A204.1 (cell line): Measurements from ENCODE around the gene C3.
A peak's percentile ranks its signal among the peaks of the same experiment; 100 is the strongest.
"Not testable (repeated sequence)": the region's sequence is repeated elsewhere in the genome, so short reads cannot be mapped to it uniquely, and the experiment has no call there.

Experiments used
- FAIRE-seq: peaks from 2 replicates; lab custom pipeline; 2012; peaks lifted over from hg19 to GRCh38; lab: Jason Lieb, UNC

C3 gene

GRCh38 chr19:6712692-6713670, 7.5 kb downstream of the C3 start:
- FAIRE-seq = no peak

DNA sequence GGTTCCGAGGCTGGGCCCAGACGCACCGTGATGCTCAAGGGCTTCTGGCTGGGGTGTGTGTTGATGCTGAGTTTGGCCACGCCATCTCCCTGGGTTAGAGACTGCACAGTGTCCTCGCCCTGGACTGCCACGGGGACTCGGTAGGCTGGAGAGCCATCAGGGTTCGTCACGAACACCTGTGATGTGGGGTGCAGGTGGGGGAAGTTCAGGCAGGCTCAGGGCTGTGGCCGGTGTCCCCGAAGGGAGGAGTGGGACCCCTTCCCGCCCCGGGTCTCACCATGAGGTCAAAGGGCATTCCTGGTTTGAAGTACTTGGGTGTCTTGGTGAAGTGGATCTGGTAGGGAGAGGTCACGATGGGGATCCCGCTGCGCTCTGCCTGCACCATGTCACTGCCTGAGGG, 8.2 kb downstream of the C3 start:
- FAIRE-seq = no peak

DNA sequence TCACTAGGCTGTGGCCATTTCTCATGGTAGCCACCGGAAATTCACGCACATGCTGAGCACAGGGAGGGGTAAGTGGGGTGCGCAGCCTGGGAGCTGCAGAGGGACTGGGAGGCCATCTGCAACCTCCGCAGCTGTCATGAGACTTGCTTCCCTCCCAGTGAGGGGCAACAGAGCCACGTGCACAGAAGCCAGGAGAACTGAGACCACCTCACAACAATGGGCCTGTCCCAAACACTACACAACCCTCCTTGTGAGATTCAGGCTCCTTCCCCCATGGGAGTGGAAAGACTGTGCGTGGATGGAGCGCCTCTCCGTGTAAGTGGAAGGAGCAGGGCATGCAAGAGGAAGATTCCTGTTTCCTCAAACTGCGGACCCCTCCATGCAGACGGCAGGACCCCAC, 8.8 kb downstream of the C3 start:
- no peak for FAIRE-seq

DNA sequence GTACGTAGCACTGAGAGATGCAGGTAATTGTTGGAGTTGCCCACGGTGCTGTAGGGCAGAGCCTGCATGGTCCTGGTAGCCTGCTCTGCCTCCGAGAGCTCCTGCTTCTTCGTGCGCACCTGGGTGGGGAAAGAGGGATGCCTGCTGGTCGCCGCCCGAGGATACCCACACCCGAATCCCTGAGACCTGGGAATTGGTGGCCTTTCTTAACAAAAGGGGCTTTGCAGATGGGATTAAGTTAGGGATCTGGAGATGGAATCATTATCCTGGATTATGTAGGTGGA, 9.4 kb downstream of the C3 start:
- no peak for FAIRE-seq

GRCh38 chr19:6710273-6711077, 10.0 kb downstream of the C3 start:
- FAIRE-seq = no peak

DNA sequence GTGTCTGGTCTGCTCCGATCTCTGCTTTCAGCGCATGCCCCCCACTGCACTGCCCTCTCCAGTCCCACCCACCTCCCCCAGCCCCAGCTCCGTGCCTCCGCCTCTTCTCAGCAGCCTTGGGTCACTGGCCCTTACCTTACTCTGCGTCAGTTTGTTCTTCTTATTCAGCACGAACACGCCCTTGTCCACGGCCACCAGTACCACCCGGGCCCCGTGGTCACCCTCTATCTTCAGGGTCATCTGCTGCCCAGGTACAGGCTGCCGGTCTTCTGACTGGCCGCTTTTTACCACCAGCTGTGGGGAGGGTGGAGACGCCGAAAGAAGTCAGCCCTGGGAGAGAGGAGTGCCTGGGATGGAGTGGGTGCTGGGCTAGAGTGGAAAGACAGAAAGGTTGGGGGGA, 10.9 kb downstream of the C3 start:
- no peak for FAIRE-seq

- FAIRE-seq = not testable (repeated sequence)
Measured at GRCh38 chr19:6708913-6709312, 11.5 kb downstream of the C3 start.

- FAIRE-seq = no peak
Measured at GRCh38 chr19:6708346-6708745, 12.1 kb downstream of the C3 start.

GRCh38 chr19:6707658-6708018, 12.8 kb downstream of the C3 start:
- FAIRE-seq = no peak

GRCh38 chr19:6707011-6707657, 13.3 kb downstream of the C3 start:
- FAIRE-seq = no peak

DNA sequence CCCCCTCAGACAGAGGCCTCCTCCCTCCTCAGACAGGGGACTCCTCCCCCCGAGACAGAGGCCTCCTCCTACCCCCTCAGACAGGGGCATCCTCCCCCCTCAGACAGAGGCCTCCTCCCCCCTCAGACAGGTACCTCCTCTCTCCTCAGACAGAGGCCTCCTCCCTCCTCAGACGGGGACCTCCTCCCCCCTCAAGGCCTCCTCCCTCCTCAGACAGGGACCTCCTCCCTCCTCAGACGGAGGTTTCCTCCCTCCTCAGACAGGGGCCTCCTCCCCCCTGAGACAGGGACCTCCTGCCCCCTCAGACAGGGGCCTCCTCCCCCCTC, 13.9 kb downstream of the C3 start:
- FAIRE-seq = no peak

DNA sequence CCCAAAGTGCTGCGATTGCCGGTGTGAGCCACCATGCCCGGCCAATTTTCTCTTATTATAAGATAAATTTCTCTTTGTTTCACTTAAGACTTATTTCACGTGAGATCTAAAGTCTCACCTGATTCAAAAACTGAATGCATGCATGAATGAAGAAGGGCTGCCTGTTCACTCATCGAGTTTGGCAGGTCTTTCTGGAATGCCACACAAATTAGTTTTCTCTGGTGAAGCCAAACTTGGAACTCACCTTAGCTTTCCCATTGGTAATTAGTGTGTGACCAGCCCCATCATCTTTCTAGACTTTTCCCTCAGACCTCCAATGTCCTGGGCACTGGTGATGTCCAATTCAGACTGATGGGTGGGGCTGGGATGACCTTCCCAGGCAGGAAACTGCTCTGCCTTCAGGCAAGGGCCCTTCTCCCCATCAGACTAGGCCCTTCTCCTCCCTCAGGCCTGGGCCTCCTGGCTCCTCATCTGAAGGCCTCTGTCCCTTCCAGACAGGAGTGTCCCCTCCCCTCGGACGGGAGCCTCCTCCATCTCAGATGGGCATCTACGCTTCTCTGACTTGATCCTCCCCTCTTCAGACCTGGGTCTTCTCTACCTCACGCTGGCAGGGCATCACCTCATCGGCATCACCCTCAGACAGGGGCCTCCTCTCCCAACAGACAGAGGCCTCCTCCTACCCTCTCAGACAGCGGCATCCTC, 14.4 kb downstream of the C3 start:
- FAIRE-seq = no peak

DNA sequence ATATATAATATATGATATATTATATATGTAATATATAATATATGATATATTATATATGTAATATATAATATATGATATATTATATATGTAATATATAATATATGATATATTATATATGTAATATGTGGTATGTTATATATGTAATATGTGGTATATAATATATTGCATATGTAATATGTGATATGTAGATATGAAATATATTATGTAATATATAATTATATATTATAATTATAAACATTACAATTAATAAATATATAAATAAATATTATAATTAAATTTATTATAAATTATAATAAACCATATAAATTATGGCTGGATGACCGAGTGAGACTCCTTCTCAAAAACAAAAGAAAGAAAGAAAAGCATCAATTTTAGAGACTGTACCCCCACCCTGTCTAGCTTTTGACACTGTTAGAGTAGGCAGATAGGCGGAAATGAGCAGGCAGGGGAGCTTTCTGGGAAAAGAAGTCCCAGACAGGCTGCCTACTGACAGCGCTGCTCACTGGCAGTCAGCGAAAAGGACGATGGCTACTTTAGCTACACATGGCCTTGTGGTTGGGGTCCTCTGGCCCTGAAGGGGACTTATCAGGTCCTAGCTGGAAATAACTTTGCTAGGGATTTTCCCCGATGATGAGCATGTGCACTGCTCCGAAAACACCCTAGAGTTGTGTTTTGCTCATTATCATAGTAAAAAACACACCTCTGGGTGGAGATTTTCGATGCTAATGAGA, 19.7 kb downstream of the C3 start:
- FAIRE-seq = peak; percentile 96

- FAIRE-seq = peak; percentile 99
Measured at GRCh38 chr19:6699935-6700334, 20.5 kb downstream of the C3 start.

DNA sequence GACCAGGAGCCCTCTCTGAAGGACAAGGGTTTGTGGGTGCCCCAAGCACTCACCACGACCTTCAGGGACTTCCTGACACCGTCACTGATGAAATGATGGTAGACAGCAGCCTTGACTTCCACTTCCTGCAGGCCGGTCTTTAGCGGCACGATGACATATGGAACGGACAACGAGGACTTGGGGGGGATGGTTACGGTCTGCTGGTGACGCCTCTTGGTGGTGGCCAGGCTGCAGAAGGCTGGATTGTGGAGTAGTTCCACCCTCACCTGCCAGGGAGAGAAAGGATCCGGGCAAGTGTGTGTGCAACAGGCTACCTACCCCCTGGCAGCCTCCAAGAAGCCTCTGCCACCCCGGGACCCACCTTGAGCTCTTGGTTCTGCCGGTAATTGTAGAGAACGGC, 23.2 kb downstream of the C3 start:
- no peak for FAIRE-seq

GRCh38 chr19:6696239-6696820, 24.1 kb downstream of the C3 start:
- FAIRE-seq = no peak

DNA sequence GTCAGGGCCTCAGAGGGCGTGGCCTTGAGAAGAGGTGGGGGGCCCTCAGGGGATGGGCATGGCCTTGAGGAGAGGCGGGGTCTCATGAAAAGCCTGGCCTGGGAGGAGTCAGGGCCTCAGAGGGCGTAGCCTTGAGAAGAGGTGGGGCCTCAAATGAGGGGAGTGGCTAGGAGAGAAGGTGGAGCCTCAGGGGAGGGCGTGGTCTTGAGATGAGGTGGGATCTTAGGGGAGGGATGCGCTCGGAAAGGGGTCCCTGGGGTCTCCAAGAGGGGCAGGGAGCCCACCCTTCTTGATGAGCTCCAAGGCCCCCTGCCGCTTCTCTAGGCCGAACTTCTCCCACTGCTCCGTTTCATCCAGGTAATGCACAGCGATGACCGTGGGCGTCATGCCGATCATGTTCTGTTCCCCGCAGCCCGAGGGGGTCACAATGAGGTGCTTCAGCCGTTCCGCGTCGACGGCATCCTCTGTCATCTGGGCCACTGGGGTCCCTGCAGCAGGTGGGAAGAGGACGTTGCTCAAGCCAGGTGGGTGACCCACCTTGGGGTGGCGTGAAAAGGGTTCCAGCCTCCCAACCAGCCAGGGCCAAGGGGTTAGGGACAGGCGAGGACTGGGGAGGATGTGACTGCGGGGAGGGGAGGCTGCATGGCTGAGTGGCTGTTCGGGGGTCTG, 26.2 kb downstream of the C3 start:
- FAIRE-seq = no peak

DNA sequence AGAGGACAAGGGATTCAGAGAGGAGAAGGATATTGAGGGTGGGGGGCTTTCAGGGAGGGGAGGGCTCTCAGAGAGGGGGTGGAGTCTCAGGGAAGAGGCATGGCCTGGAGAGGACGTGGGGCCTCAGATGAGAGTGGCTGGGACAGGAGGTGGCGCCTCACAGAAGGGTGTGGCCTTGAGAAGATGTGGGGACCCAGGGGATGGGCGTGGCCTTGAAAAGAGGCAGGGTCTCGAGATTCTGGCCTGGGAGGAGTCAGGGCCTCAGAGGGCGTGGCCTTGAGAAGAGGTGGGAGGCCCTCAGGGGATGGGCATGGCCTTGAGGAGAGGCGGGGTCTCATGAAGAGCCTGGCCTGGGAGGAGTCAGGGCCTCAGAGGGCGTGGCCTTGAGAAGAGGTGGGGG, 26.8 kb downstream of the C3 start:
- FAIRE-seq = no peak

- FAIRE-seq = no peak
Measured at GRCh38 chr19:6693056-6693471, 27.4 kb downstream of the C3 start.

- FAIRE-seq = no peak
Measured at GRCh38 chr19:6692027-6692426, 28.4 kb downstream of the C3 start.

- FAIRE-seq = no peak
Measured at GRCh38 chr19:6691342-6691741, 29.1 kb downstream of the C3 start.
